Liver (tissue), 9 donors: Measurements from ENCODE around the gene FAM181A. TPM values are rescaled to one million over a fixed set of nuclear protein-coding genes. Genes with fewer than 3 reads are reported as not detected.

ENCODE experiments used
- DNase-seq: peaks from one replicate; pipeline ENCODE4 v3.0.0-alpha.2; 2017; ENCODE audit warnings: low spot score
- H3K27ac ChIP-seq, 2 donors: one replicate each; pipeline ENCODE4 v1.7.0; 2013; ENCODE audit warnings: inconsistent platforms in 2 of 2, low read length in 2 of 2, control low read depth in 1 of 2, low read depth in 1 of 2, mild to moderate bottlenecking in 1 of 2
- H3K27me3 ChIP-seq, 4 donors: one replicate each; pipeline versions ENCODE4 v1.6.1 to v1.7.0; 2013; ENCODE audit warnings: low read length in 3 of 4, inconsistent platforms in 1 of 4, mild to moderate bottlenecking in 1 of 4, moderate library complexity in 1 of 4; ENCODE audit not compliant: control insufficient read depth in 4 of 4, insufficient read depth in 4 of 4
- H3K36me3 ChIP-seq, 4 donors: one replicate each; pipeline versions ENCODE4 v1.6.1 to v1.7.0; 2013; ENCODE audit warnings: low read length in 3 of 4, mild to moderate bottlenecking in 3 of 4, low read depth in 1 of 4, moderate library complexity in 1 of 4; ENCODE audit not compliant: control insufficient read depth in 4 of 4, insufficient read depth in 3 of 4
- H3K4me1 ChIP-seq, 4 donors: one replicate each; pipeline versions ENCODE4 v1.6.1 to v1.7.0; 2013; ENCODE audit warnings: low read length in 3 of 4, mild to moderate bottlenecking in 3 of 4, moderate library complexity in 1 of 4; ENCODE audit not compliant: control insufficient read depth in 4 of 4, insufficient read depth in 4 of 4
- H3K4me3 ChIP-seq, 3 donors: one replicate each; pipeline versions ENCODE4 v1.6.1 to v1.7.0; 2013; ENCODE audit warnings: low read length in 3 of 3, control low read depth in 1 of 3, low read depth in 1 of 3, mild to moderate bottlenecking in 1 of 3
- H3K9ac ChIP-seq, 2 donors: one replicate each; pipeline ENCODE4 v1.7.0; 2013; ENCODE audit warnings: low read length in 2 of 2, mild to moderate bottlenecking in 2 of 2, moderate library complexity in 2 of 2, control low read depth in 1 of 2, low read depth in 1 of 2
- H3K9me3 ChIP-seq, 4 donors: one replicate each; pipeline versions ENCODE4 v1.6.1 to v1.7.0; 2013; ENCODE audit warnings: low read length in 3 of 4; ENCODE audit not compliant: control insufficient read depth in 4 of 4
- ATF3 ChIP-seq: IDR thresholded peaks from 2 replicates; pipeline ENCODE4 v1.6.1; 2016; ENCODE audit warnings: antibody characterized with exemption
- FOXA1 ChIP-seq: IDR thresholded peaks from 2 replicates; pipeline ENCODE4 v1.6.1; 2016; ENCODE audit warnings: antibody characterized with exemption
- FOXA2 ChIP-seq: IDR thresholded peaks from 2 replicates; pipeline ENCODE4 v1.6.1; 2016; ENCODE audit warnings: antibody characterized with exemption
- GABPA ChIP-seq, 2 donors: IDR thresholded peaks in 1 of 2; conservative IDR thresholded peaks in 1 of 2; 2 replicates each; pipeline ENCODE4 v1.6.1; 2016; ENCODE audit warnings: antibody characterized with exemption in 2 of 2, mild to moderate bottlenecking in 1 of 2, moderate library complexity in 1 of 2
- HNF4A ChIP-seq, 2 donors: conservative IDR thresholded peaks; 2 replicates each; pipeline ENCODE4 v1.6.1; 2016; ENCODE audit warnings: antibody characterized with exemption in 2 of 2, mild to moderate bottlenecking in 2 of 2
- JUND ChIP-seq, 2 donors: IDR thresholded peaks; 2 replicates each; pipeline ENCODE4 v1.6.1; 2016; ENCODE audit warnings: antibody characterized with exemption in 2 of 2
- MAX ChIP-seq: IDR thresholded peaks from 2 replicates; pipeline ENCODE4 v1.6.1; 2016; ENCODE audit warnings: antibody characterized with exemption
- NR2F2 ChIP-seq: IDR thresholded peaks from 2 replicates; pipeline ENCODE4 v1.6.1; 2016; ENCODE audit warnings: antibody characterized with exemption
- REST ChIP-seq: IDR thresholded peaks from 2 replicates; pipeline ENCODE4 v1.6.1; 2016; ENCODE audit warnings: antibody characterized with exemption, mild to moderate bottlenecking
- RXRA ChIP-seq, 2 donors: IDR thresholded peaks; 2 replicates each; pipeline ENCODE4 v1.6.1; 2017 to 2018; ENCODE audit warnings: antibody characterized with exemption in 2 of 2, mild to moderate bottlenecking in 1 of 2
- YY1 ChIP-seq: IDR thresholded peaks from 2 replicates; pipeline ENCODE4 v1.6.1; 2016; ENCODE audit warnings: antibody characterized with exemption, mild to moderate bottlenecking
- ZBTB33 ChIP-seq: IDR thresholded peaks from 2 replicates; pipeline ENCODE4 v1.6.1; 2016; ENCODE audit warnings: antibody characterized with exemption
- WGBS: extraction: QIAGEN DNeasy Blood & Tissue Kit; methylation state at CpG from one replicate; pipeline ENCODE4 v1.1.7; 2013; 5-methylcytosine and 5-hydroxymethylcytosine counted together
- polyA plus RNA-seq, 2 donors: library from polyadenylated mRNA; stranded (reverse) in 1 of 2; unstranded in 1 of 2; fragments of 200-250 nt in 1 of 2; fragments of >200 nt in 1 of 2; fragmentation: Nextera tagmentation in 1 of 2; extraction: Ambion mirVana in 1 of 2; gene quantifications; one replicate each; pipeline versions ENCODE4 v1.2.1 to v1.2.3, GENCODE V29; 2013 to 2015
- total RNA-seq, 2 donors: library from RNA; depleted of rRNA; stranded (reverse); fragments of >200 nt; gene quantifications; one replicate each; pipeline ENCODE4 v1.2.3, GENCODE V29; 2014
- donor health status: healthy.
- donor health status: healthy.
- donor health status: healthy.
- donor health status: healthy.
- donor health status: healthy.

FAM181A gene
- total and polyA plus RNA-seq, 4 donors, result not detected

- no peaks in the 10 kb centered on the region for H3K9me3 ChIP-seq
- H3K36me3 ChIP-seq, result no peaks in the 10 kb centered on the region
- TF ChIP-seq NR2F2 (no peak), GABPA (IDR thresholded peaks at IDR 0.05 in 1 of 2, conservative IDR thresholded peaks at IDR 0.05 in 1 of 2) (no peak), YY1 (no peak), REST (no peak), JUND (IDR thresholded peaks at IDR 0.05) (no peak), FOXA2 (no peak), ATF3 (no peak)
- peaks cover 0 to 8% (median 2%) of the 10 kb centered on the region in 4 donors for H3K4me1 ChIP-seq
- H3K27ac ChIP-seq, result no peak overlapping the region
- H3K4me3 ChIP-seq, result no peak overlapping the region
- no peak overlapping the region for H3K9ac ChIP-seq
- DNase-seq, result no peak
- 94% methylated on average over 10 of the region's 10 CpGs for WGBS
- H3K27me3 ChIP-seq, result no peaks in the 10 kb centered on the region
Measured at GRCh38 chr14:93943052-93943451, 15.9 kb downstream of the FAM181A start.

GRCh38 chr14:93943930-93944329 is 16.8 kb downstream of the FAM181A start:
- 89% methylated on average over 9 of the region's 9 CpGs for WGBS
- no peak for DNase-seq
- Histone ChIP-seq H3K9me3 (no peaks in the 10 kb centered on the region), H3K9ac (no peak overlapping the region), H3K27ac (no peak overlapping the region), H3K4me3 (no peak overlapping the region), H3K36me3 (no peaks in the 10 kb centered on the region), H3K27me3 (no peaks in the 10 kb centered on the region), H3K4me1 (peaks cover 0 to 8% (median 2%) of the 10 kb centered on the region in 4 donors)
- TF ChIP-seq FOXA1 (no peak), ZBTB33 (no peak), NR2F2 (no peak), RXRA (IDR thresholded peaks at IDR 0.05) (no peak), HNF4A (conservative IDR thresholded peaks at IDR 0.05) (no peak)

- TF ChIP-seq MAX (no peak), NR2F2 (no peak), FOXA2 (no peak)
- H3K27me3 ChIP-seq, result no peaks in the 10 kb centered on the region
- 89% methylated on average over 16 of the region's 16 CpGs for WGBS
- H3K36me3 ChIP-seq, result no peaks in the 10 kb centered on the region
- no peaks in the 10 kb centered on the region for H3K9me3 ChIP-seq
- H3K9ac ChIP-seq, result no peak overlapping the region
- DNase-seq, result no peak
- no peak overlapping the region for H3K27ac ChIP-seq
- H3K4me3 ChIP-seq, result no peak overlapping the region
- H3K4me1 ChIP-seq, result peaks cover 0 to 2% (median 0%) of the 10 kb centered on the region in 4 donors
Measured at GRCh38 chr14:93944348-93945069, 17.4 kb downstream of the FAM181A start.
